ENCODE data around the gene HHIPL2. TPM values are rescaled to one million over a fixed set of nuclear protein-coding genes. Genes with fewer than 3 reads are reported as not detected.
A peak's percentile ranks its signal among the peaks of the same experiment; 100 is the strongest.

Gene HHIPL2
- total and polyA plus RNA-seq, 10 of the 15 experiments (the other 5 are each of a cell fraction or from before 2014, with no cell fraction given): 0.06 to 0.29 (median 0.09) TPM; not detected in 3

DNA sequence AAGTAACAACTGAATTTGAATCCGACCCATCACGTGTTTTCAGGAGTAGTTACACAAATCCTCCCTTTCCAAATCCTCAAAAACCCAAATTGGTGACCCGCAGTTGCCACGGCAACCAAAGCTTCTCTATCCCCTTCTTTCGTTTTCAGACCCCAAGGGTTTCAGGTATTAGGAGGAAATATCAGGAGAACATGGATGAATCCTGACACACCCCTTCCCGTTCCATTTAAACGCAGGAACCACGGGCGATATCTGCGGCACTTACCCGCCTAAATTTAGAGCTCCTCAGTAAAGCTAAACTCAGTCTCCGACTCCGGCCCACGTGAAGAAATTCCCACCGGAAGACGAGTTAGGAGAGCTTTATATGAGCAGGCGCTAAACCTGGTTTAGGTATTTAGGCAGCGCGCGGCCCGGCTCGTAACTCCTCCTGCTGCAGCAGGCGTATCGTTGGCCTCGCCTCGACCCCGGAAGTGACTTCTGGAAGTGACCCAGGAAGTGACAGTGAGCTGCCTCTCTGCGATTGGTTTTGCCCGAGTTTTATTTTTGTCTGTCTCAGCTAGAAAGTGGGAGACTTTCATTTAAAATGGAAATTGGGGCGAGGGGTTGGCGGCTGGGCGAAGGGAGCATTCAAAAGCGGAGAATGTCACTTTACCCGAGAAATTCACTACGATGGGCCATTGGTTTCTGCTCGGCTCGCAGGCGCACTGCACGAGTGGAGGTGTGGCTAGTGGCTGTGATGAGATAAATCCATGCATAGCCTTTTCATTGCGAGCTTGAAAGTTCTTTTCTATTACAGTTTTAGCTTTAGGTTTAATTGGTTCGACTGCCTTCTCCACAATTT, 41.8 kb upstream of the HHIPL2 start, which contains the start of gene TAF1A (continued):
- TF ChIP-seq E2F8 (IDR thresholded peaks at IDR 0.05; ENCODE audit: low read depth, partially characterized antibody) (peak; percentile 67), JUND (IDR thresholded peaks at IDR 0.05; ENCODE audit: low read depth, low read length) (no peak), GATAD2B (conservative IDR thresholded peaks at IDR 0.05; ENCODE audit: low read depth) (0 out of 2 replicates have a peak, but pooled peaks have one; percentile 32), SIN3A (IDR thresholded peaks at IDR 0.05; ENCODE audit: low read depth, low read length) (peak; percentile 89), TCF12 (IDR thresholded peaks at IDR 0.05; ENCODE audit: low read depth, low read length) (no peak), CBX5 (IDR thresholded peaks at IDR 0.05; ENCODE audit: low read depth) (no peak), NFXL1 (IDR thresholded peaks at IDR 0.05; ENCODE audit: borderline replicate concordance) (no peak), BACH1 (IDR thresholded peaks at IDR 0.05; ENCODE audit: borderline replicate concordance) (no peak), JUNB (IDR thresholded peaks at IDR 0.05) (no peak), IRF5 (IDR thresholded peaks at IDR 0.05; ENCODE audit: borderline replicate concordance) (no peak), SP1 (IDR thresholded peaks at IDR 0.05; ENCODE audit: low read depth, low read length) (no peak), BMI1 (IDR thresholded peaks at IDR 0.05; ENCODE audit: borderline replicate concordance) (peak; percentile 55; the same call in 1 of the 2 replicates), IRF3 (IDR thresholded peaks at IDR 0.05) (no peak), BHLHE40 (IDR thresholded peaks at IDR 0.05; ENCODE audit: borderline replicate concordance in 1 of 2, low read depth in 2 of 2, low read length in 1 of 2) (peak; percentile 41 to 84; a peak in 3 of 4 replicates)
- TF ChIP-seq, protein P1, sequence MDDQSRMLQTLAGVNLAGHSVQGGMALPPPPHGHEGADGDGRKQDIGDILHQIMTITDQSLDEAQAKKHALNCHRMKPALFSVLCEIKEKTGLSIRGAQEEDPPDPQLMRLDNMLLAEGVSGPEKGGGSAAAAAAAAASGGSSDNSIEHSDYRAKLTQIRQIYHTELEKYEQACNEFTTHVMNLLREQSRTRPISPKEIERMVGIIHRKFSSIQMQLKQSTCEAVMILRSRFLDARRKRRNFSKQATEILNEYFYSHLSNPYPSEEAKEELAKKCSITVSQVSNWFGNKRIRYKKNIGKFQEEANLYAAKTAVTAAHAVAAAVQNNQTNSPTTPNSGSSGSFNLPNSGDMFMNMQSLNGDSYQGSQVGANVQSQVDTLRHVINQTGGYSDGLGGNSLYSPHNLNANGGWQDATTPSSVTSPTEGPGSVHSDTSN (IDR thresholded peaks at IDR 0.05; ENCODE audit: insufficient replicate concordance, low read depth, low read length): no peak
- TF ChIP-seq, protein P2, sequence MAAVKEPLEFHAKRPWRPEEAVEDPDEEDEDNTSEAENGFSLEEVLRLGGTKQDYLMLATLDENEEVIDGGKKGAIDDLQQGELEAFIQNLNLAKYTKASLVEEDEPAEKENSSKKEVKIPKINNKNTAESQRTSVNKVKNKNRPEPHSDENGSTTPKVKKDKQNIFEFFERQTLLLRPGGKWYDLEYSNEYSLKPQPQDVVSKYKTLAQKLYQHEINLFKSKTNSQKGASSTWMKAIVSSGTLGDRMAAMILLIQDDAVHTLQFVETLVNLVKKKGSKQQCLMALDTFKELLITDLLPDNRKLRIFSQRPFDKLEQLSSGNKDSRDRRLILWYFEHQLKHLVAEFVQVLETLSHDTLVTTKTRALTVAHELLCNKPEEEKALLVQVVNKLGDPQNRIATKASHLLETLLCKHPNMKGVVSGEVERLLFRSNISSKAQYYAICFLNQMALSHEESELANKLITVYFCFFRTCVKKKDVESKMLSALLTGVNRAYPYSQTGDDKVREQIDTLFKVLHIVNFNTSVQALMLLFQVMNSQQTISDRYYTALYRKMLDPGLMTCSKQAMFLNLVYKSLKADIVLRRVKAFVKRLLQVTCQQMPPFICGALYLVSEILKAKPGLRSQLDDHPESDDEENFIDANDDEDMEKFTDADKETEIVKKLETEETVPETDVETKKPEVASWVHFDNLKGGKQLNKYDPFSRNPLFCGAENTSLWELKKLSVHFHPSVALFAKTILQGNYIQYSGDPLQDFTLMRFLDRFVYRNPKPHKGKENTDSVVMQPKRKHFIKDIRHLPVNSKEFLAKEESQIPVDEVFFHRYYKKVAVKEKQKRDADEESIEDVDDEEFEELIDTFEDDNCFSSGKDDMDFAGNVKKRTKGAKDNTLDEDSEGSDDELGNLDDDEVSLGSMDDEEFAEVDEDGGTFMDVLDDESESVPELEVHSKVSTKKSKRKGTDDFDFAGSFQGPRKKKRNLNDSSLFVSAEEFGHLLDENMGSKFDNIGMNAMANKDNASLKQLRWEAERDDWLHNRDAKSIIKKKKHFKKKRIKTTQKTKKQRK (IDR thresholded peaks at IDR 0.05; ENCODE audit: low read depth, low read length): no peak; the same call in 1 of the 2 replicates
- TF ChIP-seq, protein P3, sequence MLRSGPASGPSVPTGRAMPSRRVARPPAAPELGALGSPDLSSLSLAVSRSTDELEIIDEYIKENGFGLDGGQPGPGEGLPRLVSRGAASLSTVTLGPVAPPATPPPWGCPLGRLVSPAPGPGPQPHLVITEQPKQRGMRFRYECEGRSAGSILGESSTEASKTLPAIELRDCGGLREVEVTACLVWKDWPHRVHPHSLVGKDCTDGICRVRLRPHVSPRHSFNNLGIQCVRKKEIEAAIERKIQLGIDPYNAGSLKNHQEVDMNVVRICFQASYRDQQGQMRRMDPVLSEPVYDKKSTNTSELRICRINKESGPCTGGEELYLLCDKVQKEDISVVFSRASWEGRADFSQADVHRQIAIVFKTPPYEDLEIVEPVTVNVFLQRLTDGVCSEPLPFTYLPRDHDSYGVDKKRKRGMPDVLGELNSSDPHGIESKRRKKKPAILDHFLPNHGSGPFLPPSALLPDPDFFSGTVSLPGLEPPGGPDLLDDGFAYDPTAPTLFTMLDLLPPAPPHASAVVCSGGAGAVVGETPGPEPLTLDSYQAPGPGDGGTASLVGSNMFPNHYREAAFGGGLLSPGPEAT (IDR thresholded peaks at IDR 0.05; ENCODE audit: low read depth): peak; percentile 64

All from GM12878 (cell line).